ENCODE data around the gene AIDA.

The AIDA gene

GRCh38 chr1:222624214-222624613 is 88.1 kb downstream of the AIDA start:
- peak overlapping the region; percentile 92 for H3K27ac ChIP-seq
- no peak for TF ChIP-seq CTCF (conservative IDR thresholded peaks at IDR 0.05)

GRCh38 chr1:222623458-222623857 is 88.8 kb downstream of the AIDA start:
- TF ChIP-seq CTCF (conservative IDR thresholded peaks at IDR 0.05): no peak
- H3K27ac ChIP-seq: peak overlapping the region; percentile 92

GRCh38 chr1:222622765-222623164 is 89.5 kb downstream of the AIDA start:
- TF ChIP-seq CTCF (conservative IDR thresholded peaks at IDR 0.05): no peak
- peak overlapping the region; percentile 92 for H3K27ac ChIP-seq

- TF ChIP-seq CTCF (conservative IDR thresholded peaks at IDR 0.05): no peak
- H3K27ac ChIP-seq: peak overlapping the region; percentile 92
Observed at GRCh38 chr1:222620566-222620965, 91.7 kb downstream of the AIDA start.

- TF ChIP-seq CTCF (conservative IDR thresholded peaks at IDR 0.05): no peak
- H3K27ac ChIP-seq: peak overlapping the region; percentile 92
Observed at GRCh38 chr1:222618880-222619596, 93.3 kb downstream of the AIDA start.
